ENCODE results near the gene HAPSTR1. TPM values are rescaled to one million over a fixed set of nuclear protein-coding genes. Genes with fewer than 3 reads are reported as not detected.

HAPSTR1 gene
- total and polyA plus RNA-seq, 7 donors = 12.6 to 47.6 (median 43.8) TPM

DNA sequence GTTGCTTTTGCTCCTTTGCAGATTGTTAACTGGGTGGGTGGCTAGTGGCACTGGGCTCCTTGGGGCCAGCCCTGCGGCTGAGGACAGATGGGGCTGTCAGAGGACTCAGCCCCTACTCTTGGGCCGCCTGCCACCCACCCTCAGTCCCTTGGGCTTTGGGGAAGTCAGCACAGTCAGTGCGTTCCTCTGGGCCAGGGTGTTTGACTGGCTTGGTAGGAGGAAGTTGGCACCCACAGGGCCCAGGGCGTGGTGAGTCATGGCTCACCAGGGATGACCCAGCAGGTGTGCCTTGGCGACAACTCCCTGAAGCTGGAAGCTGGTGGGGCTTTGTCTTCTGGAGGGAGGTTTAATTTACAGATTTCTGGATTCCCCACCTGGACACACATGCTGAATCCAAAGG lies 32.4 kb downstream of the HAPSTR1 start:
- Histone ChIP-seq H3K36me3 (peaks cover 0 to 26% (median 4%) of the 10 kb centered on the region in 4 donors), H3K4me1 (peaks cover 0 to 56% (median 33%) of the 10 kb centered on the region in 4 donors), H3K4me3 (no peak overlapping the region), H3K27me3 (no peaks in the 10 kb centered on the region), H3K9me3 (no peaks in the 10 kb centered on the region), H3K27ac (no peak overlapping the region)
- no peak for TF ChIP-seq EP300 (IDR thresholded peaks at IDR 0.05)
- peak in 1 of 4 donors; percentile 24 for TF ChIP-seq POLR2AphosphoS5 (IDR thresholded peaks at IDR 0.05)
- WGBS, 2 donors = 14 to 38% methylated on average over 5 of the region's 5 CpGs
- peak; percentile 71 for DNase-seq
- intact Hi-C loops (cut with DNase I) = no loop called here

DNA sequence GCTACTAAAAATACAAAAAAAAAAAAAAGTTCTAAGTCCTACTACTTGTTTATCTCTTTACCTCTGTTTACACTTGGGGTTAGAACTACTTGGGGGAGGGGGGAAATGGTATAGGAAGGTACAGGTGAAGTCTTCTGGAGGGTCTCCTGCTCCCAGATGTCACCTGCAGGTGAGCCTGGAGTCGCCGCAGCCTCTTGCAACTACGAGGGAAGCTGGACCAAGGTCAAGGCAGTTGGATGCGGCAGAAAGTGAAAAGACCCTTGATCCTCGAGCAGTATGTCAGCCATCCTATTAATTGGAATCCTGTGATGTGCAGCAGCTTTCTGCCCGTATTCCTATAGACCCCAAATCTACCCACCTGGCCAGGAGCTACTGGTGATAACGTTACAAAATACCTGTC lies 33.0 kb downstream of the HAPSTR1 start:
- peak; percentile 32 for DNase-seq
- Histone ChIP-seq H3K9me3 (no peaks in the 10 kb centered on the region), H3K4me3 (no peak overlapping the region), H3K4me1 (peaks cover 0 to 51% (median 28%) of the 10 kb centered on the region in 4 donors), H3K27ac (no peak overlapping the region), H3K36me3 (peaks cover 0 to 26% (median 4%) of the 10 kb centered on the region in 4 donors), H3K27me3 (no peaks in the 10 kb centered on the region)
- TF ChIP-seq, protein P1, sequence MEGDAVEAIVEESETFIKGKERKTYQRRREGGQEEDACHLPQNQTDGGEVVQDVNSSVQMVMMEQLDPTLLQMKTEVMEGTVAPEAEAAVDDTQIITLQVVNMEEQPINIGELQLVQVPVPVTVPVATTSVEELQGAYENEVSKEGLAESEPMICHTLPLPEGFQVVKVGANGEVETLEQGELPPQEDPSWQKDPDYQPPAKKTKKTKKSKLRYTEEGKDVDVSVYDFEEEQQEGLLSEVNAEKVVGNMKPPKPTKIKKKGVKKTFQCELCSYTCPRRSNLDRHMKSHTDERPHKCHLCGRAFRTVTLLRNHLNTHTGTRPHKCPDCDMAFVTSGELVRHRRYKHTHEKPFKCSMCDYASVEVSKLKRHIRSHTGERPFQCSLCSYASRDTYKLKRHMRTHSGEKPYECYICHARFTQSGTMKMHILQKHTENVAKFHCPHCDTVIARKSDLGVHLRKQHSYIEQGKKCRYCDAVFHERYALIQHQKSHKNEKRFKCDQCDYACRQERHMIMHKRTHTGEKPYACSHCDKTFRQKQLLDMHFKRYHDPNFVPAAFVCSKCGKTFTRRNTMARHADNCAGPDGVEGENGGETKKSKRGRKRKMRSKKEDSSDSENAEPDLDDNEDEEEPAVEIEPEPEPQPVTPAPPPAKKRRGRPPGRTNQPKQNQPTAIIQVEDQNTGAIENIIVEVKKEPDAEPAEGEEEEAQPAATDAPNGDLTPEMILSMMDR (IDR thresholded peaks at IDR 0.05) = no peak
- no peak for TF ChIP-seq POLR2A (IDR thresholded peaks at IDR 0.05)
- no peak for TF ChIP-seq EP300 (IDR thresholded peaks at IDR 0.05)
- TF ChIP-seq POLR2AphosphoS5 (IDR thresholded peaks at IDR 0.05) = no peak
- 96 to 98% methylated on average over 7 of the region's 7 CpGs for WGBS, 2 donors
- intact Hi-C loops (cut with DNase I) = no loop called here

DNA sequence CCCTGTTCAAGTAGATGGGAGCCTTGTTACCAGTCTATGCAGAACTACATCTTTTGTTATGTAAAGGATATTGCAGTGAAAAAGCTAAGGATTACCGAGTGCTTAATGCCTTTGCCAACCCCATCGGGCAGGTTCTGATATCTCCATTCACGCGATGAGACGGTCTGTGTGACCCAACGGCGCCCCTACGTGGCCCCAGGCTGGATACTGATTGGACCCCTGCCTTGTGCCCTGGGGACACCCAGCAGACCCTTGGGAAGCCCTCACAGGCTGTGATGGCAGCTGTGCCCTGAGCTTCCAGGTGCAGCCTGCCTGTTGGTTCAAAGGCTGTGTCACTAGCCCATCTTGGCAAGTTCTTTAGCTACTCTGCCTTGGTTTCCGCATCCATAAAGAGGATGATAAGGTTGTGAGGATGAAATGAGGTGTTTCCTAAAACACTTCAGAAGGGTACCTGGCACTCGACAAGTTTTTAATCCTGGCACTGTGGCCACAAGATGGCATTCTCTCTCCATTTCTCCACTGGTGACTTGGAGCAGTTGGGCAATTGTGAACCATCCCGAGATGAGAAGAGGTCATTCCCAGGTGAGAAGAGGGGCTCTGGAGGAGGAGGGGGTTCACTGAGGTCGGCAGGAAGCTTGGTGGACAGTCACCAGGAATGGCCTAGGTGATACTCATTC lies 33.6 kb downstream of the HAPSTR1 start:
- peaks cover 0 to 26% (median 4%) of the 10 kb centered on the region in 4 donors for H3K36me3 ChIP-seq
- TF ChIP-seq, protein P1 (IDR thresholded peaks at IDR 0.05) = no peak
- TF ChIP-seq POLR2AphosphoS5 (IDR thresholded peaks at IDR 0.05) = peak in 1 of 4 donors; percentile 12
- H3K4me3 ChIP-seq = no peak overlapping the region
- 84% methylated on average over 12 of the region's 12 CpGs for WGBS, 2 donors
- H3K9me3 ChIP-seq = no peaks in the 10 kb centered on the region
- intact Hi-C loops (cut with DNase I) = no loop called here
- peaks cover 0 to 45% (median 22%) of the 10 kb centered on the region in 4 donors for H3K4me1 ChIP-seq
- DNase-seq = no peak
- no peak overlapping the region for H3K27ac ChIP-seq
- H3K27me3 ChIP-seq = no peaks in the 10 kb centered on the region

DNA sequence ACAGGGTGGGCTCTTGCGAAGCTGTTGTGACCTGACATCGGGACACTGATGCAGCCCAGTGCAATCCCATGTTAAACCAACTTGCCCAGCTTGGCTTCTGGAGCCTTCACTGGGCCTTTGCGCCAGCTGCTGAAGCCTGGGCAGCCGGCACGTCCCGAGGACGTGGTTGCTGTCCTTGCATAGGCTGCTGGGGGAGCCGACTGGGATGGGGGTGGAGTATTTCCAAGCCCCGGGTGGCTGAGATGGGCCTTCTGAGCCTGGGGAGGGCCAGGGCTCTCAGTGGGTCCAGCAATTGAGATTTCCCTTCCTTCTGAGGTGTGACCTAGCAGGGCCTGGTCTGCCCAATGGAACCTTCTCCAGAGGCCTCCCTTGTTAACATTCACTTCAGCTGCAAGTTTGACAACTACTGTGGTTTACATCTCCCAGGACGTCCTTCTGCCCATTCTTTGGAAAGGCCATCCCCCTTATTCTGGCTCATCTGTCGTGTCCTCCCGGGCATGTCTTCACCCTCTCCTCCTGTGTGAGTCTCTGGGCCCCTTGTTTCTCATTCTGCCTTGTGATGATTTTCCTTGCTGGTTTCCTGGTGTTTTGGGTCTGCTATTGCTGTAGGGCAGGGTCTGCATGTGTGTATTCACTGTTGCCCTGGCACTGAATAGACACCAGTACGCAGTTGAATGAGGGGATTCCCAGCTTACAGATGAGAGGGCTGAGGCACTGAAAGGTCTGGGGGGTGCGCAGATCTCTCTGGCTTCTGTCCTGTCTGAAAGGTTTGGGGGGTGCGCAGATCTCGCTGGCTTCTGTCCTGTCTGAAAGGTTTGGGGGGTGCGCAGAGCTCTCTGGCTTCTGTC lies 34.4 kb downstream of the HAPSTR1 start:
- intact Hi-C loops (cut with DNase I) = no loop called here
- WGBS, 2 donors = 86 to 91% methylated on average over 17 of the region's 17 CpGs
- Histone ChIP-seq H3K27me3 (no peaks in the 10 kb centered on the region), H3K4me1 (peaks cover 0 to 37% (median 20%) of the 10 kb centered on the region in 4 donors), H3K36me3 (peaks cover 0 to 26% (median 4%) of the 10 kb centered on the region in 4 donors), H3K27ac (no peak overlapping the region), H3K9me3 (no peaks in the 10 kb centered on the region), H3K4me3 (no peak overlapping the region)
- peak; percentile 38 for DNase-seq
- TF ChIP-seq, protein P1 (IDR thresholded peaks at IDR 0.05) = no peak
- TF ChIP-seq EP300 (IDR thresholded peaks at IDR 0.05) (no peak), POLR2A (IDR thresholded peaks at IDR 0.05) (no peak), POLR2AphosphoS5 (IDR thresholded peaks at IDR 0.05) (peak in 1 of 4 donors; percentile 3)

DNA sequence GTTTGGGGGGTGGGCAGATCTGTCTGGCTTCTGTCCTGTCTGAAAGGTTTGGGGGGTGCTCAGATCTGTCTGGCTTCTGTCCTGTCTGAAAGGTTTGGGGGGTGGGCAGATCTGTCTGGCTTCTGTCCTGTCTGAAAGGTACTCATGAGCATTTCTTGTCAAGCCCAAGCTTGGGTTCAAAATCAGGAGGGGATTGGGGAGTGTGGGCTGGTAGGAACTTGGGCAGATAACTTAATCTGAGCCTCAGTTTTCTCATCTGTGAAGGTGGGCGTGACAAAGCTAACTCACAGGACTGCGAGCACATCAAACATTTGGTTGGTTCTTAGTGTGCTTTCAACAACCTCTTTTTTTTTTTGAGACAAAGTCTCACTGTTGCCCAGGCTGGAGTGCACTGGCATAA lies 35.2 kb downstream of the HAPSTR1 start:
- H3K27me3 ChIP-seq = no peaks in the 10 kb centered on the region
- no peak overlapping the region for H3K27ac ChIP-seq
- DNase-seq = peak; percentile 13
- peaks cover 0 to 37% (median 20%) of the 10 kb centered on the region in 4 donors for H3K4me1 ChIP-seq
- peaks cover 0 to 26% (median 4%) of the 10 kb centered on the region in 4 donors for H3K36me3 ChIP-seq
- intact Hi-C loops (cut with DNase I) = no loop called here
- TF ChIP-seq POLR2A (IDR thresholded peaks at IDR 0.05) = no peak
- TF ChIP-seq EP300 (IDR thresholded peaks at IDR 0.05) = no peak
- TF ChIP-seq, protein P1 (IDR thresholded peaks at IDR 0.05) = no peak
- TF ChIP-seq POLR2AphosphoS5 (IDR thresholded peaks at IDR 0.05) = no peak
- H3K9me3 ChIP-seq = no peaks in the 10 kb centered on the region
- H3K4me3 ChIP-seq = no peak overlapping the region
- WGBS, 2 donors = 72 to 78% methylated on average over 2 of the region's 2 CpGs
